HL-60 (cell line): Measurements from ENCODE around the gene NEDD4L. TPM values are rescaled to one million over a fixed set of nuclear protein-coding genes. Genes with fewer than 3 reads are reported as not detected.

Source experiments
- DNase-seq, 2 experiments: peaks; one replicate each; pipeline ENCODE4 v3.0.0-alpha.2; 2010 to 2020; ENCODE audit warnings: low read depth in 1 of 2, low spot score in 1 of 2
- H3K27ac ChIP-seq: fragments of 250-450 bp; sonication (Bioruptor Pico); replicated peaks from 2 replicates; pipeline ENCODE4 v1.5.1; 2020; ENCODE audit warnings: mild to moderate bottlenecking, moderate library complexity
- H3K27me3 ChIP-seq: fragments of 250-450 bp; sonication (Bioruptor Pico); 2 replicates; pipeline ENCODE4 v1.5.1; 2021; ENCODE audit warnings: mild to moderate bottlenecking, moderate library complexity; ENCODE audit not compliant: insufficient read depth, poor library complexity, severe bottlenecking
- H3K4me3 ChIP-seq: replicated peaks from 2 replicates; pipeline ENCODE4 v1.5.1; 2011; ENCODE audit warnings: mild to moderate bottlenecking, control low read depth, low read length; ENCODE audit not compliant: insufficient read depth
- CTCF ChIP-seq: IDR thresholded peaks from one replicate; pipeline ENCODE4 v1.5.1; 2011; ENCODE audit warnings: low read length, control low read depth, inconsistent platforms; ENCODE audit not compliant: insufficient read depth
- GABPA ChIP-seq: IDR thresholded peaks from 2 replicates; pipeline ENCODE4 v1.6.1; 2012; ENCODE audit warnings: low read depth
- POLR2AphosphoS5 ChIP-seq: IDR thresholded peaks from 2 replicates; pipeline ENCODE4 v1.6.1; 2012; ENCODE audit warnings: low read depth
- REST ChIP-seq: IDR thresholded peaks from 2 replicates; pipeline ENCODE4 v1.6.1; 2012; ENCODE audit warnings: low read depth; ENCODE audit not compliant: insufficient replicate concordance
- SPI1 ChIP-seq: IDR thresholded peaks from 2 replicates; pipeline ENCODE4 v1.6.1; 2012; ENCODE audit warnings: low read depth, mild to moderate bottlenecking, borderline replicate concordance
- microRNA-seq: library from miRNA; unstranded; fragments of <30 nt; microRNA quantifications from one replicate; pipeline ENCODE4, GENCODE V29; 2018

NEDD4L gene

GRCh38 chr18:58447402-58448095 lies 403.5 kb downstream of the NEDD4L start:
- DNase-seq, result no peak
- TF ChIP-seq REST (no peak), SPI1 (no peak), GABPA (no peak)
- Histone ChIP-seq H3K4me3 (no peak overlapping the region), H3K27ac (no peak overlapping the region), H3K27me3 (peaks cover 8% of the 10 kb centered on the region)

GRCh38 chr18:58449464-58449863 lies 405.4 kb downstream of the NEDD4L start:
- Histone ChIP-seq H3K27me3 (peaks cover 8% of the 10 kb centered on the region), H3K4me3 (no peak overlapping the region), H3K27ac (no peak overlapping the region)
- no peak for DNase-seq
- TF ChIP-seq POLR2AphosphoS5 (no peak), CTCF (no peak), SPI1 (no peak), REST (no peak), GABPA (no peak)

Small RNAs within 50 kb of the gene (microRNA-seq; reads per million reads assigned to microRNA genes)
- gene MIR3591, result not detected
